Tibial nerve (tissue), 4 donors: ENCODE data around the gene BLM. TPM values are rescaled to one million over a fixed set of nuclear protein-coding genes. Genes with fewer than 3 reads are reported as not detected.

Experiments
- DNase-seq, 2 donors: peaks; one replicate each; pipeline ENCODE4 v3.0.0-alpha.2; 2019; ENCODE audit warnings: low spot score in 2 of 2
- H3K27ac ChIP-seq, 4 donors: fragments of 200-600 bp; sonication (generic) in 3 of 4; one replicate each; pipeline ENCODE4 v1.5.1; 2017 to 2019; ENCODE audit warnings: mild to moderate bottlenecking in 1 of 4
- H3K27me3 ChIP-seq, 2 donors: fragments of 200-600 bp; sonication (generic) in 1 of 2; one replicate each; pipeline versions ENCODE4 v1.5.1 to v1.6.0; 2017 to 2019
- H3K36me3 ChIP-seq, 3 donors: fragments of 200-600 bp; sonication (generic); one replicate each; pipeline ENCODE4 v1.5.1; 2018 to 2019
- H3K4me1 ChIP-seq, 4 donors: fragments of 200-600 bp; sonication (generic) in 3 of 4; one replicate each; pipeline ENCODE4 v1.5.1; 2017 to 2019
- H3K4me3 ChIP-seq, 4 donors: fragments of 200-600 bp; sonication (generic) in 3 of 4; one replicate each; pipeline ENCODE4 v1.5.1; 2017 to 2019; ENCODE audit warnings: mild to moderate bottlenecking in 1 of 4, moderate library complexity in 1 of 4
- H3K9me3 ChIP-seq, 4 donors: fragments of 200-600 bp; sonication (generic) in 3 of 4; one replicate each; pipeline ENCODE4 v1.5.1; 2017 to 2019
- CTCF ChIP-seq, 5 experiments: fragments of 200-600 bp in 3 of 5; fragments of 450-650 bp in 2 of 5; sonication (generic) in 3 of 5; IDR thresholded peaks; one replicate each; pipeline ENCODE4 v1.5.1; 2016 to 2019; ENCODE audit warnings: antibody characterized with exemption in 5 of 5, mild to moderate bottlenecking in 3 of 5, moderate library complexity in 2 of 5
- EP300 ChIP-seq, 2 donors: sonication (generic); formaldehyde crosslinking; IDR thresholded peaks; one replicate each; pipeline ENCODE4 v1.6.1; 2017; ENCODE audit warnings: antibody characterized with exemption in 2 of 2, mild to moderate bottlenecking in 1 of 2
- POLR2A ChIP-seq, 2 donors: fragments of 450-650 bp; IDR thresholded peaks; one replicate each; pipeline ENCODE4 v1.6.1; 2017; ENCODE audit warnings: antibody characterized with exemption in 2 of 2, mild to moderate bottlenecking in 2 of 2, moderate library complexity in 2 of 2
- WGBS, 2 donors: methylation state at CpG; one replicate each; pipeline ENCODE4 v1.1.5; 2018; 5-methylcytosine and 5-hydroxymethylcytosine counted together
- total RNA-seq, 4 donors: library from RNA; depleted of rRNA; stranded (reverse); fragments of >200 nt; gene quantifications; one replicate each; pipeline ENCODE4 v1.1.0, GENCODE V29; 2016

BLM gene
- total RNA-seq, 4 donors from 2014 or later = 0.66 to 9.6 (median 1.0) TPM

GRCh38 chr15:90787881-90788280 is 70.7 kb downstream of the BLM start:
- H3K9me3 ChIP-seq = no peaks in the 10 kb centered on the region
- WGBS, 2 donors = 77 to 91% methylated on average over 3 of the region's 3 CpGs
- no peak for DNase-seq
- H3K4me3 ChIP-seq = no peak overlapping the region
- H3K4me1 ChIP-seq = no peaks in the 10 kb centered on the region
- H3K27me3 ChIP-seq = no peaks in the 10 kb centered on the region
- H3K36me3 ChIP-seq = no peaks in the 10 kb centered on the region
- TF ChIP-seq CTCF (IDR thresholded peaks at IDR 0.05) (no peak), POLR2A (IDR thresholded peaks at IDR 0.05) (no peak), EP300 (IDR thresholded peaks at IDR 0.05) (no peak)
- no peak overlapping the region for H3K27ac ChIP-seq

GRCh38 chr15:90789462-90789861 is 72.3 kb downstream of the BLM start:
- no peak for TF ChIP-seq CTCF (IDR thresholded peaks at IDR 0.05)
- TF ChIP-seq POLR2A (IDR thresholded peaks at IDR 0.05) = no peak
- no peak for TF ChIP-seq EP300 (IDR thresholded peaks at IDR 0.05)
- no peak overlapping the region for H3K27ac ChIP-seq
- no peak overlapping the region for H3K4me3 ChIP-seq
- no peaks in the 10 kb centered on the region for H3K9me3 ChIP-seq
- no peaks in the 10 kb centered on the region for H3K36me3 ChIP-seq
- no peaks in the 10 kb centered on the region for H3K27me3 ChIP-seq
- 76 to 84% methylated on average over 5 of the region's 5 CpGs for WGBS, 2 donors
- DNase-seq = no peak
- no peaks in the 10 kb centered on the region for H3K4me1 ChIP-seq

- TF ChIP-seq POLR2A (IDR thresholded peaks at IDR 0.05) (no peak), CTCF (IDR thresholded peaks at IDR 0.05) (no peak), EP300 (IDR thresholded peaks at IDR 0.05) (no peak)
- WGBS, 2 donors = 75% methylated on average over 3 of the region's 3 CpGs
- Histone ChIP-seq H3K4me3 (no peak overlapping the region), H3K4me1 (no peaks in the 10 kb centered on the region), H3K36me3 (no peaks in the 10 kb centered on the region), H3K9me3 (no peaks in the 10 kb centered on the region), H3K27ac (no peak overlapping the region), H3K27me3 (no peaks in the 10 kb centered on the region)
- no peak for DNase-seq
Measured at GRCh38 chr15:90790057-90790456, 72.9 kb downstream of the BLM start.

GRCh38 chr15:90790561-90790960 is 73.4 kb downstream of the BLM start:
- TF ChIP-seq EP300 (IDR thresholded peaks at IDR 0.05) = no peak
- TF ChIP-seq CTCF (IDR thresholded peaks at IDR 0.05) = no peak
- no peak for TF ChIP-seq POLR2A (IDR thresholded peaks at IDR 0.05)
- Histone ChIP-seq H3K4me1 (no peaks in the 10 kb centered on the region), H3K4me3 (no peak overlapping the region), H3K36me3 (no peaks in the 10 kb centered on the region), H3K27me3 (no peaks in the 10 kb centered on the region), H3K9me3 (no peaks in the 10 kb centered on the region), H3K27ac (no peak overlapping the region)
- 77 to 96% methylated on average over 4 of the region's 4 CpGs for WGBS, 2 donors
- DNase-seq = no peak

GRCh38 chr15:90794538-90794937 is 77.4 kb downstream of the BLM start:
- WGBS, 2 donors = 94 to 100% methylated on average over 2 of the region's 2 CpGs
- no peak for DNase-seq
- H3K27me3 ChIP-seq = no peaks in the 10 kb centered on the region
- H3K27ac ChIP-seq = no peak overlapping the region
- TF ChIP-seq CTCF (IDR thresholded peaks at IDR 0.05) (no peak), EP300 (IDR thresholded peaks at IDR 0.05) (no peak), POLR2A (IDR thresholded peaks at IDR 0.05) (no peak)
- no peaks in the 10 kb centered on the region for H3K9me3 ChIP-seq
- no peaks in the 10 kb centered on the region for H3K36me3 ChIP-seq
- no peaks in the 10 kb centered on the region for H3K4me1 ChIP-seq
- H3K4me3 ChIP-seq = no peak overlapping the region
